GM23338 (cell line): ENCODE measurements around the gene CTDSPL. TPM values are rescaled to one million over a fixed set of nuclear protein-coding genes. Genes with fewer than 3 reads are reported as not detected.

ENCODE experiments used
- ATAC-seq: fragments of 200-7000 bp; cut with Tn5 transposase; 3 replicates; pipeline ENCODE4 v1.9.1; 2020
- DNase-seq: peaks from one replicate; pipeline ENCODE4 v3.0.0-alpha.2; 2015; ENCODE audit warnings: low spot score
- H2AFZ ChIP-seq: fragments of 200-600 bp; sonication (generic); 2 replicates; pipeline ENCODE4 v1.8.0; 2016; ENCODE audit warnings: antibody characterized with exemption, mild to moderate bottlenecking, moderate library complexity
- H3F3A ChIP-seq: fragments of 200-600 bp; sonication (generic); replicated peaks from 2 replicates; pipeline ENCODE4 v1.8.0; 2017; ENCODE audit warnings: antibody characterized with exemption, mixed run types, low read depth
- H3K27ac ChIP-seq: fragments of 200-600 bp; sonication (generic); 2 replicates; pipeline ENCODE4 v1.6.1; 2016; ENCODE audit warnings: low read depth
- H3K27me3 ChIP-seq: fragments of 200-600 bp; sonication (generic); 2 replicates; pipeline ENCODE4 v1.8.0; 2016; ENCODE audit warnings: mild to moderate bottlenecking, mixed run types, moderate library complexity; ENCODE audit not compliant: insufficient read depth
- H3K36me3 ChIP-seq: fragments of 200-600 bp; sonication (generic); 2 replicates; pipeline ENCODE4 v1.8.0; 2016; ENCODE audit warnings: mild to moderate bottlenecking; ENCODE audit not compliant: insufficient read depth
- H3K4me1 ChIP-seq: fragments of 200-600 bp; sonication (generic); 2 replicates; pipeline ENCODE4 v1.8.0; 2016; ENCODE audit warnings: mild to moderate bottlenecking, moderate library complexity; ENCODE audit not compliant: insufficient read depth
- H3K4me2 ChIP-seq: fragments of 200-600 bp; sonication (generic); 2 replicates; pipeline ENCODE4 v1.7.1; 2017; ENCODE audit warnings: mixed run types
- H3K4me3 ChIP-seq: fragments of 200-600 bp; sonication (generic); 2 replicates; pipeline ENCODE4 v1.6.1; 2016; ENCODE audit warnings: mixed run types
- H3K79me2 ChIP-seq: fragments of 200-600 bp; sonication (generic); replicated peaks from 2 replicates; pipeline ENCODE4 v1.8.0; 2017; ENCODE audit warnings: mild to moderate bottlenecking; ENCODE audit not compliant: insufficient read depth
- H3K9me2 ChIP-seq: fragments of 200-600 bp; sonication (generic); 2 replicates; pipeline ENCODE4 v1.8.0; 2017; ENCODE audit not compliant: insufficient read depth
- H4K20me1 ChIP-seq: fragments of 200-600 bp; sonication (generic); replicated peaks from 2 replicates; pipeline ENCODE4 v1.8.0; 2017; ENCODE audit warnings: mild to moderate bottlenecking; ENCODE audit not compliant: insufficient read depth
- H3K27ac Mint-ChIP-seq: 2 replicates; pipeline ENCODE4 v1.8.0; 2020; ENCODE audit warnings: inconsistent platforms, mild to moderate bottlenecking, moderate library complexity, mixed read lengths
- H3K27me3 Mint-ChIP-seq: 3 replicates; pipeline ENCODE4 v1.8.0; 2022; ENCODE audit warnings: low read depth, mild to moderate bottlenecking, moderate library complexity, mixed read lengths, inconsistent platforms; ENCODE audit not compliant: insufficient read depth, poor library complexity
- H3K36me3 Mint-ChIP-seq: 3 replicates; pipeline ENCODE4 v1.8.0; 2021; ENCODE audit warnings: low read depth, mild to moderate bottlenecking, inconsistent platforms, moderate library complexity, mixed read lengths
- H3K4me1 Mint-ChIP-seq: 3 replicates; pipeline ENCODE4 v1.8.0; 2020; ENCODE audit warnings: mild to moderate bottlenecking, inconsistent platforms, mixed read lengths
- H3K4me3 Mint-ChIP-seq: 3 replicates; pipeline ENCODE4 v1.8.0; 2021; ENCODE audit warnings: moderate library complexity, mild to moderate bottlenecking, inconsistent platforms, mixed read lengths
- H3K9me3 Mint-ChIP-seq: 3 replicates; pipeline ENCODE4 v1.8.0; 2020; ENCODE audit warnings: moderate library complexity, mild to moderate bottlenecking, inconsistent platforms, mixed read lengths
- CREB1 ChIP-seq: fragments of 250-450 bp; sonication (Bioruptor Pico); IDR thresholded peaks from 2 replicates; pipeline ENCODE4 v1.5.0; 2020; ENCODE audit warnings: low read depth, mild to moderate bottlenecking, moderate library complexity
- ETS1 ChIP-seq: IDR thresholded peaks from 2 replicates; pipeline ENCODE4 v1.6.1; 2016; ENCODE audit warnings: antibody characterized with exemption
- EZH2 ChIP-seq: fragments of 200-600 bp; sonication (generic); IDR thresholded peaks from one replicate; pipeline ENCODE4 v1.8.0; 2017; ENCODE audit warnings: antibody characterized with exemption, mild to moderate bottlenecking, low read depth; ENCODE audit not compliant: unreplicated experiment
- EZH2phosphoT487 ChIP-seq: fragments of 200-600 bp; sonication (generic); IDR thresholded peaks from one replicate; pipeline ENCODE4 v1.8.1; 2018; ENCODE audit warnings: antibody characterized with exemption; ENCODE audit not compliant: unreplicated experiment
- JUNB ChIP-seq: IDR thresholded peaks from one replicate; pipeline ENCODE4 v1.6.1; 2016; ENCODE audit warnings: antibody characterized with exemption; ENCODE audit not compliant: unreplicated experiment
- NANOG ChIP-seq: IDR thresholded peaks from 2 replicates; pipeline ENCODE4 v1.6.1; 2016; ENCODE audit warnings: antibody characterized with exemption, borderline replicate concordance
- POLR2AphosphoS5 ChIP-seq: IDR thresholded peaks from 2 replicates; pipeline ENCODE4 v1.6.1; 2016; ENCODE audit warnings: antibody characterized with exemption, low read depth
- STAT1 ChIP-seq: IDR thresholded peaks from one replicate; pipeline ENCODE4 v1.6.1; 2016; ENCODE audit warnings: antibody characterized with exemption; ENCODE audit not compliant: unreplicated experiment
- ZNF114 ChIP-seq: fragments of 250-450 bp; sonication (Bioruptor Pico); IDR thresholded peaks from 2 replicates; pipeline ENCODE4 v1.5.0; 2020; ENCODE audit warnings: mild to moderate bottlenecking, moderate library complexity
- ZNF331 ChIP-seq: fragments of 250-450 bp; sonication (Bioruptor Pico); IDR thresholded peaks from 2 replicates; pipeline ENCODE4 v1.5.0; 2020; ENCODE audit warnings: low read depth, mild to moderate bottlenecking, moderate library complexity
- polyA plus RNA-seq: library from polyadenylated mRNA; unstranded; fragments of >200 nt; fragmentation: Nextera tagmentation; extraction: Ambion mirVana; gene quantifications from 2 replicates; pipeline ENCODE4 v1.2.1, GENCODE V29; 2016
- total RNA-seq: library from RNA; depleted of rRNA; stranded (reverse); fragments of >200 nt; shearing (Covaris generic); gene quantifications from 2 replicates; pipeline ENCODE4 v1.2.3, GENCODE V29; 2014
- TF ChIP-seq, protein P1 (sequence below), 2 experiments: fragments of 200-600 bp in 1 of 2; sonication (generic) in 1 of 2; conservative IDR thresholded peaks; 2 replicates each; pipeline versions ENCODE4 v1.5.1 to v1.6.1; 2016 to 2017; ENCODE audit warnings: antibody characterized with exemption in 2 of 2, low read depth in 2 of 2, mild to moderate bottlenecking in 2 of 2, moderate library complexity in 1 of 2
- TF ChIP-seq, protein P2 (sequence below): IDR thresholded peaks from one replicate; pipeline ENCODE4 v1.6.1; 2018; ENCODE audit warnings: antibody characterized with exemption; ENCODE audit not compliant: unreplicated experiment

CTDSPL gene
- total and polyA plus RNA-seq, 2 experiments from 2014 or later = 23.2 to 42.0 TPM

GRCh38 chr3:38001456-38002081, 139.9 kb downstream of the CTDSPL start:
- Histone ChIP-seq H3K4me3 (no peak overlapping the region), H3K27ac (no peak overlapping the region), H3K36me3 (no peaks in the 10 kb centered on the region), H3F3A (no peaks in the 10 kb centered on the region), H3K4me2 (no peak overlapping the region), H2AFZ (no peak overlapping the region), H3K27me3 (no peaks in the 10 kb centered on the region; the same call in 1 of the 2 replicates), H3K9me2 (no peaks in the 10 kb centered on the region), H3K4me1 (peaks cover 7% of the 10 kb centered on the region), H3K79me2 (no peaks in the 10 kb centered on the region), H4K20me1 (no peaks in the 10 kb centered on the region)
- Mint-ChIP-seq H3K9me3 (no peaks in the 10 kb centered on the region), H3K27me3 (peaks cover 15% of the 10 kb centered on the region), H3K27ac (no peak overlapping the region), H3K4me1 (peaks cover 15% of the 10 kb centered on the region), H3K36me3 (peaks cover 3% of the 10 kb centered on the region; the same call in 1 of the 3 replicates), H3K4me3 (no peak overlapping the region)
- ATAC-seq (peak; percentile 29), DNase-seq (peak; percentile 71)
- TF ChIP-seq, protein P1, sequence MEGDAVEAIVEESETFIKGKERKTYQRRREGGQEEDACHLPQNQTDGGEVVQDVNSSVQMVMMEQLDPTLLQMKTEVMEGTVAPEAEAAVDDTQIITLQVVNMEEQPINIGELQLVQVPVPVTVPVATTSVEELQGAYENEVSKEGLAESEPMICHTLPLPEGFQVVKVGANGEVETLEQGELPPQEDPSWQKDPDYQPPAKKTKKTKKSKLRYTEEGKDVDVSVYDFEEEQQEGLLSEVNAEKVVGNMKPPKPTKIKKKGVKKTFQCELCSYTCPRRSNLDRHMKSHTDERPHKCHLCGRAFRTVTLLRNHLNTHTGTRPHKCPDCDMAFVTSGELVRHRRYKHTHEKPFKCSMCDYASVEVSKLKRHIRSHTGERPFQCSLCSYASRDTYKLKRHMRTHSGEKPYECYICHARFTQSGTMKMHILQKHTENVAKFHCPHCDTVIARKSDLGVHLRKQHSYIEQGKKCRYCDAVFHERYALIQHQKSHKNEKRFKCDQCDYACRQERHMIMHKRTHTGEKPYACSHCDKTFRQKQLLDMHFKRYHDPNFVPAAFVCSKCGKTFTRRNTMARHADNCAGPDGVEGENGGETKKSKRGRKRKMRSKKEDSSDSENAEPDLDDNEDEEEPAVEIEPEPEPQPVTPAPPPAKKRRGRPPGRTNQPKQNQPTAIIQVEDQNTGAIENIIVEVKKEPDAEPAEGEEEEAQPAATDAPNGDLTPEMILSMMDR (conservative IDR thresholded peaks at IDR 0.05; ENCODE audit: low read depth in 2 of 2) = peak; percentile 46 to 64
- TF ChIP-seq ZNF114 (no peak), NANOG (no peak), ZNF331 (CRISPR knock-in tag) (no peak), POLR2AphosphoS5 (no peak), STAT1 (no peak)

GRCh38 chr3:38002291-38002876, 140.7 kb downstream of the CTDSPL start:
- Histone ChIP-seq H2AFZ (no peak overlapping the region), H3K27me3 (no peaks in the 10 kb centered on the region; the same call in 1 of the 2 replicates), H3K4me2 (no peak overlapping the region), H3K36me3 (no peaks in the 10 kb centered on the region), H3K4me1 (peaks cover 7% of the 10 kb centered on the region), H3K4me3 (no peak overlapping the region), H4K20me1 (no peaks in the 10 kb centered on the region), H3K9me2 (no peaks in the 10 kb centered on the region), H3K27ac (no peak overlapping the region), H3K79me2 (no peaks in the 10 kb centered on the region), H3F3A (no peaks in the 10 kb centered on the region)
- TF ChIP-seq ZNF114 = no peak
- TF ChIP-seq, protein P1 (conservative IDR thresholded peaks at IDR 0.05; ENCODE audit: low read depth in 2 of 2) = no peak
- TF ChIP-seq POLR2AphosphoS5 = no peak
- no peak for TF ChIP-seq EZH2
- TF ChIP-seq STAT1 = no peak
- TF ChIP-seq ETS1 = no peak
- no peak for TF ChIP-seq CREB1 (CRISPR knock-in tag)
- no peak for TF ChIP-seq EZH2phosphoT487
- no peak for TF ChIP-seq NANOG
- TF ChIP-seq JUNB = no peak
- TF ChIP-seq ZNF331 (CRISPR knock-in tag) = no peak
- TF ChIP-seq, protein P2, sequence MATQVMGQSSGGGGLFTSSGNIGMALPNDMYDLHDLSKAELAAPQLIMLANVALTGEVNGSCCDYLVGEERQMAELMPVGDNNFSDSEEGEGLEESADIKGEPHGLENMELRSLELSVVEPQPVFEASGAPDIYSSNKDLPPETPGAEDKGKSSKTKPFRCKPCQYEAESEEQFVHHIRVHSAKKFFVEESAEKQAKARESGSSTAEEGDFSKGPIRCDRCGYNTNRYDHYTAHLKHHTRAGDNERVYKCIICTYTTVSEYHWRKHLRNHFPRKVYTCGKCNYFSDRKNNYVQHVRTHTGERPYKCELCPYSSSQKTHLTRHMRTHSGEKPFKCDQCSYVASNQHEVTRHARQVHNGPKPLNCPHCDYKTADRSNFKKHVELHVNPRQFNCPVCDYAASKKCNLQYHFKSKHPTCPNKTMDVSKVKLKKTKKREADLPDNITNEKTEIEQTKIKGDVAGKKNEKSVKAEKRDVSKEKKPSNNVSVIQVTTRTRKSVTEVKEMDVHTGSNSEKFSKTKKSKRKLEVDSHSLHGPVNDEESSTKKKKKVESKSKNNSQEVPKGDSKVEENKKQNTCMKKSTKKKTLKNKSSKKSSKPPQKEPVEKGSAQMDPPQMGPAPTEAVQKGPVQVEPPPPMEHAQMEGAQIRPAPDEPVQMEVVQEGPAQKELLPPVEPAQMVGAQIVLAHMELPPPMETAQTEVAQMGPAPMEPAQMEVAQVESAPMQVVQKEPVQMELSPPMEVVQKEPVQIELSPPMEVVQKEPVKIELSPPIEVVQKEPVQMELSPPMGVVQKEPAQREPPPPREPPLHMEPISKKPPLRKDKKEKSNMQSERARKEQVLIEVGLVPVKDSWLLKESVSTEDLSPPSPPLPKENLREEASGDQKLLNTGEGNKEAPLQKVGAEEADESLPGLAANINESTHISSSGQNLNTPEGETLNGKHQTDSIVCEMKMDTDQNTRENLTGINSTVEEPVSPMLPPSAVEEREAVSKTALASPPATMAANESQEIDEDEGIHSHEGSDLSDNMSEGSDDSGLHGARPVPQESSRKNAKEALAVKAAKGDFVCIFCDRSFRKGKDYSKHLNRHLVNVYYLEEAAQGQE = no peak
- Mint-ChIP-seq H3K27ac (no peak overlapping the region), H3K4me1 (peaks cover 15% of the 10 kb centered on the region), H3K9me3 (no peaks in the 10 kb centered on the region), H3K27me3 (peaks cover 10% of the 10 kb centered on the region), H3K36me3 (peaks cover 3% of the 10 kb centered on the region; the same call in 1 of the 3 replicates), H3K4me3 (no peak overlapping the region)
- ATAC-seq (no peak), DNase-seq (no peak)
